ENCODE data around the gene RNF186.
"Not testable (repeated sequence)": the region's sequence is repeated elsewhere in the genome, so short reads cannot be mapped to it uniquely, and the experiment has no call there.

Gene RNF186, protein sequence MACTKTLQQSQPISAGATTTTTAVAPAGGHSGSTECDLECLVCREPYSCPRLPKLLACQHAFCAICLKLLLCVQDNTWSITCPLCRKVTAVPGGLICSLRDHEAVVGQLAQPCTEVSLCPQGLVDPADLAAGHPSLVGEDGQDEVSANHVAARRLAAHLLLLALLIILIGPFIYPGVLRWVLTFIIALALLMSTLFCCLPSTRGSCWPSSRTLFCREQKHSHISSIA

GRCh38 chr1:19814681-19815503 is at the start of gene RNF186:
Gene RNF186 (minus strand): TSS chr1:19815283. CDS start chr1:19815101, 182 bp downstream.
- no peak for DNase-seq (ENCODE audit: low read depth)

DNA sequence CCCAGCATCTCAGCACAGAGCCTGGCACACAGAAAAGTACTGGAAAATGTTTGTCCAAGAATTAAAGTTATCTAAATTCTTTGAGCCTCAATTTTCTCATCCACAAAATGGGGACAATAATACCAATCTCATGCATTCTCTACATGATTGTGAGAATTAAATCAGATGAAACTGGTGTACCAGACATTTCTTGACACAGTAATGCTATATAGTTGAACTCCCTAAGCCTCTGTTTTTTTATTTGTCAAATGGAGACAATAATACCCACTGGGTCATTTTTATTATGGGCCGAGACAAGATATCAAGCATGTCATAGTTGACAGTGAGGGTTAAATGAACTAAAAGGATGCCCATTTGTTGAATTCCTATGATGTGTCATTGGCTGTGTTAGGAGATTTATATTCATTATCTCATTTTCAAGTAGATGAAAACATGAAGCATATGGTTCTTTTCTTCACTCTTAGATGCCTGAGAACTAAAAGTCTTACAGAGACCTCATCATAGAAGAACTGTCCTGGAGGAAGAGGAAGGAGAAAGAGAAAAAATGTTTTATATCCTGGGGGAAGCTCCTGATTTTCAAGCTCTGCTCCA is 49.6 kb upstream of the RNF186 start:
- DNase-seq (ENCODE audit: low read depth) = no peak

GRCh38 chr1:19862944-19863343 is 47.9 kb upstream of the RNF186 start:
- no peak for DNase-seq (ENCODE audit: low read depth)

DNA sequence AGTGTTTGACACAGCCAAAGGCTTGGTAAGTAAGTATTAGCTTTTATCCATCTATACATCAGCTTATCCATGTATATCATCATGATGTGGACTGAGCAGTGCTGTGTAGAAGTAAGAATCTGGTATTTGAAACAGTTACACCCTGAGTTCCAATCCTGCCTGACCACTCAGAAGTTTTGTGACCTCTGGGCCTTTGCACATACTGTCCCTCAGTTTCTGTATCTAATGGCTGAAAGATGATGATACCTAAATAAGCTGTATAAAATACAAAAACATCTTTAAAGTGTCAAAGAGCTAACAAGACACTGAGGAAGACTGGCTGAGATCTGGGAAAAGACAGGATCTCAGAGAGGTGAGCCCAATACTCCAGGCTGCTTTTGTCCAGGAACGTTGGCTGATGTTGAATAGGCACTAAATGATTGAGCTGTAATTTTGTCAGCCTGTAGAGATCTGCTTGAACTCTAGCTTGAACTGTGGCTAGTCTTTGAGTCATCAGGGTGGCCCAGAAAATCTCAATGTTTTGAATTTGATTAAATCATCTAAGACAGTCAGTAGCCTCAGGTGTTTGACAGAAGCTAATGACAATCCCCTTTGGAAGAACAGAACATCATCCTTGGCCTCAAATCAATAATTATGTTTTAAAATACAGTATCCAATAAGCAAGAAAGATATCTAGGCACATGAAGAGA is 46.9 kb upstream of the RNF186 start:
- DNase-seq (ENCODE audit: low read depth) = no peak

DNA sequence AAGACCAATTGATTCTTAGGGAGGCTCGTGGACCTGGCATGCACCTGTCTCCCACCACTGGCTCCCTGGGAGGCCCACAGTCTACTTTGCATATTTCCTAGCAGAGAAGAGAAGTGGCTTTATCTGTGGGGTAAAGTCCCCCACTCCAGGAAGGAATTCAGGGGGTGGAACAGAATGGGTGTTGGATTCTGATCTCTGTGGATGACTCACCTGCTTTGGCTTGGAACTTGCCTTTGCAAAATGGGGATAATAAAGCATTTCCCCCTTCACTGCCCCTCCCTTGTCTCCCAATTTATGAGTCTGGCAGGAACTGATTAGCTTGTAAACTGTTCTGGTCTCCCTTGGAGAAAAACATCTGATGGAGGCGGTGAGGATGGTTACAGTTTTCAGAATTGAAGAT is 46.0 kb upstream of the RNF186 start:
- DNase-seq (ENCODE audit: low read depth) = no peak

DNA sequence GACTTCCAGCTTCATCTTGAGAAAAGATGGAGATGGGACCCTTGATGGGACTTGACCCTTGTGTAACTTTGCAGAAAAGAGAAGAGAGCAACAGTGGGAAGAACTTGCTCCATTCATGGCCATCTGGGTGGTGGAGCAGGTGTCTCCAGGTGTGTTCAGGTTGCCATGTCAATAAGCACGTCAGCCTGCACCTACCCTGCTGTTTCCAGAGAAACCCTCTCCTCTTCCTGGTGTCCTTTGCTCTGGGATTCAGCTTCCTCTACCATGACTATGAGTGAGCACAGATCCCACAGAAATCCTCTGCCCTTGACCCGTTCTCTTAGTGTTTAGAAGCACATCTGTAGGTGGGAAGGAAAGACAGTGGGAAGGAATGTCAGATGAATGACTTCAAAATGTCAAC is 45.3 kb upstream of the RNF186 start:
- DNase-seq (ENCODE audit: low read depth) = no peak

- DNase-seq (ENCODE audit: low read depth) = no peak
Measured at GRCh38 chr1:19859876-19860275, 44.8 kb upstream of the RNF186 start.

GRCh38 chr1:19858893-19859292 is 43.8 kb upstream of the RNF186 start:
- DNase-seq (ENCODE audit: low read depth) = no peak

GRCh38 chr1:19854866-19855265 is 39.8 kb upstream of the RNF186 start:
- DNase-seq (ENCODE audit: low read depth) = no peak

DNA sequence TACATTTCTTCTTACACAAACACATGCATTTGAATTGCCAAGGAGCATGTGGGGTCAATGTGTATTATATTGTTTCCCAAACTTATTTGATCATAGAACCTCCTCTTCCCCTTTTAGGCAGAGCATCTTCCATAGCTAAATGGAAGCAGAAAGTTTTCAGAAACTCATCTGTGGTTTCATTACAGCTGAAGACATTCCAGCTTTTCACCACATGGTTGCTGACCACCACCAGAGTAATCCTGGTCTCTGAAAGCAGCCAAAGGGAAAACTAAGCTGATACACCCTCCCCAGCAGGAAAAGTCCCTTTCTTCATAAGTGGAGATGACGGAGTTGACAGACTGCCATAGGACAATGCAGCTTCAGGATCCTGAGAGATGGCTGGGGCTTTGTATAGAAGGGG is 37.0 kb upstream of the RNF186 start:
- no peak for DNase-seq (ENCODE audit: low read depth)

GRCh38 chr1:19850214-19850613 is 35.1 kb upstream of the RNF186 start:
- DNase-seq (ENCODE audit: low read depth) = no peak

GRCh38 chr1:19849307-19849706 is 34.2 kb upstream of the RNF186 start:
- not testable (repeated sequence) for DNase-seq (ENCODE audit: low read depth)

DNA sequence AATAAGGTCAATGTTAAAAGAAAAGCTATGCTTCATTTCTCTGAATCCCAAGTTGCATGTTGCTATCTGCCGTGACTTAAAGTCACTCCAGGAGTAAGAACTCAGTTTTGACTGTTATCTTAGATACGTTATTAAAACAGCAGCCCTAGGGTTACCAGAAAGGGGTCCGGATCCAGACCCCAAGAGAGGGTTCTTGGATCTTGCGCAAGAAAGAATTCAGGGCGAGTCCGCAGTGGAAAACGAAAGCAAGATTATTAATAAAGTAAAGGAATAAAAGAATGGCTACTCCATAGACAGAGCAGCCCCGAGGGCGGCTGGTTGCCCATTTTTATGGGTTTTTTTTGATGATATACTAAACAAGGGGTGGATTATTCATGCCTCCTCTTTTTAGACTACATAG is 32.3 kb upstream of the RNF186 start:
- DNase-seq (ENCODE audit: low read depth) = not testable (repeated sequence)

DNA sequence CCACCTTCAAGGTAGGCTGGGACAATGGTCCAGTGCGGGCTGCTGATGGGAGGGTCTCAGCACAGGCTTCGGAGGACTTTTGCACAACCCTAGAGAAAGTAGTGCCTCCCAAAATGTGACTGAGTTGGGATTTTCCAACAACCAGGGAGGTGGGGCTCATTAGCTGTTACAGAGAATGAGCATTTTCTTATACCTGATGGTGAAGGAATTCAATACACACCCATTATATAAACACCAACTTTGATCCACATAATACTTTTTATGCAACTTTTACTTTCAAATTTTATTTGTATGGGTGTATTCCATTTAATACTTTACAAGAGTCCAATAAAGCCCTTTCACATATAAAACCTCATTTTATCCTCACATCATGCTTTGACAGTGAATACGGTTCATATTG is 31.3 kb upstream of the RNF186 start:
- DNase-seq (ENCODE audit: low read depth) = no peak

DNA sequence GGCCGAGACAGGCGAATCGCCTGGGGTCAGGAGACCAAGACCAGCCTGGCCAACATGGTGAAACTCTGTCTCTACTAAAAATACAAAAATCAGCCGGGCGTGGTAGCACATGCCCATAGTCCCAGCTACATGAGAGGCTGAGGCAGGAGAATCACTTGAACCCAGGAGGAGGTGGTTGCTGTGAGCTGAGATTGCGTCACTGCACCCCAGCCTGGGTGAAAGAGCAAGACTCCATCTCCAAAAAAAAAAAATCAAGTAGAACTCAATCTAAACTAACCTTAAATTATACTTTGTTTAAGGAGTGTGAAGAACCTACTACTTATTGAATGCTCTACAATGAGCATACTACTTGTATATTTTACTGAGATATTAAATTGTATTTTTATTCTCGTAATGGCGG is 30.5 kb upstream of the RNF186 start:
- no peak for DNase-seq (ENCODE audit: low read depth)

DNA sequence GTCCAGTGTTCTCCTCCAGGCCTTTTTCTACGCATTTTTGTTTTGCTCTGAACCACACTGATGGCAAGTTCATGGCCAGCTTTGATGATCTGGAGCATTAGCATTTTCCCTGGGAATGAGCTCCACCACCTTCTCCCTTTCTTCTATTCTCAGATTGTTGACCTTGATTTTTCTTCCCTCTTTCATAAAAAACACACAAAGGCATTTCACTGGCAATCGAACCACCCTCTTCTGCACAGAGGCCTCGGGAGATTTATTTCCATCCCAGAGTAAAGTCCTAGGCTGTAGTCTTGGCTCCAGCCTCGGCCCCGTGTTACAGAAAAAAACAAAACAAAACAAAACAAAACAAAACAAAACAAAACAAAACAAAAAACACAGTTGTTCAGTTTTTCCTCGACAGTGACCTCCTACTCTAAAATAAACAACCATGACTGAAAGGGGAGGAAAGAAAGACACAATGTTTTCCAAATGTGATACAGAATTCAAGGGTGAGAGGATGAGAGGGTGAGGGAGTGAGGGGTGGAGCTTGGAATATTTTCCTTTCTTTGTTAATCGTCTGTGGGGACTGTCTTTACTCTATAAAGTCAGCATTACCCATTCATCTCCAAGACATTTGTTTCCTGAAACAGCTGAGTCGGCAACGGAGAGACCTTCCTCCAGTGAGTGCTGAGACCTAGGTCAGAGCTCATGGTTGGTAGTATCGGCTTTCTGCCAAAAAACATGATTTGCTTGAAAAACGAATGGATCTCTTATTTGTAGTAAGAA is 29.8 kb upstream of the RNF186 start:
- DNase-seq (ENCODE audit: low read depth) = no peak

DNA sequence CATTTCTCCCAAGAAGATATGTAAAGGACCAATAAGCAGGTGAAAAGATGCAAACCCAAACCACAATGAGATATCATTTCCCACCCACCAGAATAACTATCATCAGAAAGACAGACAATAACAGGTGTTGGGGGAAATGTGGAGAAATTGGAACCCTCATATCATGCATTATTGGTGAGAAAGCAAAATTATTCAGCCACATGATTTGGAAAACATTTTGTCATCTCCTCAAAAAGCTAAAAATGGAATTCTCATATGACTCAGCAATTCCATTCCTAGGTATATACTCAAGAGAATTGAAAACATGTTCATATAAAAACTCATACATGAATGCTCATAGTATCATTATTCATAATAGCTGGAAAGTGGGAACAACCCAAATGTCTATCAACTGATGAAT is 25.1 kb upstream of the RNF186 start:
- no peak for DNase-seq (ENCODE audit: low read depth)

DNA sequence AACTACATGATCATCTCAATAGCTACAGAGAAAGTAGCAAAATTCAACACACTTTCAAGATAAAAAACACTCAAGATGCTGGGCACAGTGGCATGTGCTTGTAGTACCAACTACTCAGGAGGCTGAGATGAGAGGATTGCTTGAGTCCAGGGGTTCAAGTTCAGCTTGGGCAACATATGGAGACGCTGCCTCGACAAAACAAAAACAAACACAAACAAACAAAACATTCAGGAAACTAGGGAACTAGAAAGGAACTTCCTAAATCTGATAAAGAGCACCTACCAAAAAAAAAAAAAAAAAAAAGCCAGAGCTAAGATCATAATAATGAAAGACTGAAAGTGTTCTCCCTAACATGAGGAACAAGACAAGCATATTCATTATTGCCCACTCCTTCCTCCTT is 22.8 kb upstream of the RNF186 start:
- DNase-seq (ENCODE audit: low read depth) = no peak

- DNase-seq (ENCODE audit: low read depth) = no peak
Measured at GRCh38 chr1:19835578-19835977, 20.5 kb upstream of the RNF186 start.

DNA sequence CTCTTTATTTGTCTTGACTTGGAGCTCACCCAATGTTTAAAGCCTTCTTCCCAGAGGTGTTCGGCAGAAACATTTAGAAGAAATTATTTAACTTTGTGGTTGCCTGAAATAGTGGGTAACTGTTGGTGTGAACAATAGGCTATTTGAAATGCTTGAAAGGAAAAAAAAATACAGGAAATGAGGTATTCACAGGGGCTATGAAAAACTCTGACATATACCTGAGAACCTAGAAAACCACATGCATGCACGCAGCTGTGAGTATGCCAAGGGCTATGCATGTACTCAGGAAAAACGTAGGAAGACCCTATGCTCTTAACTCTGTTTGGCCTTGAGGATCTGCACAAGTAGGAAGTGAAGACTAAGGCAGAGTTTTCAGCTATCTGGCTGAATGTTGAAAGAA is 16.4 kb upstream of the RNF186 start:
- DNase-seq (ENCODE audit: low read depth) = no peak

GRCh38 chr1:19828546-19828945 is 13.5 kb upstream of the RNF186 start:
- DNase-seq (ENCODE audit: low read depth) = no peak

GRCh38 chr1:19825298-19825697 is 10.2 kb upstream of the RNF186 start:
- no peak for DNase-seq (ENCODE audit: low read depth)

All from stimulated activated CD8-positive, alpha-beta memory T cell treated with anti-CD3 and anti-CD28 coated beads, Interleukin-12 subunit alpha, Interleukin-12 subunit beta, amount 100 ng/mL, for 4 hours (primary cell).